ENCODE results near the gene GIPR.
"Not testable (repeated sequence)": the region's sequence is repeated elsewhere in the genome, so short reads cannot be mapped to it uniquely, and the experiment has no call there.

GIPR gene

GRCh38 chr19:45645631-45646344 is 22.2 kb upstream of the GIPR start:
- DNase-seq, result peak; percentile 91

GRCh38 chr19:45646345-45646698 is 21.7 kb upstream of the GIPR start:
- DNase-seq, result no peak

- DNase-seq, result no peak
These were observed 17.3 kb upstream of the GIPR start for GRCh38 chr19:45650722-45651121.

GRCh38 chr19:45653634-45654033 is 14.4 kb upstream of the GIPR start:
- DNase-seq, result no peak

- no peak for DNase-seq
These were observed 12.9 kb upstream of the GIPR start for GRCh38 chr19:45655073-45655472.

- DNase-seq, result no peak
These were observed 10.4 kb upstream of the GIPR start for GRCh38 chr19:45657520-45658167.

GRCh38 chr19:45659096-45659729 is 8.8 kb upstream of the GIPR start:
- no peak for DNase-seq

GRCh38 chr19:45660636-45661035 is 7.4 kb upstream of the GIPR start:
- DNase-seq, result no peak

GRCh38 chr19:45663800-45664199 is 4.2 kb upstream of the GIPR start:
- no peak for DNase-seq

GRCh38 chr19:45664575-45664974 is 3.4 kb upstream of the GIPR start:
- no peak for DNase-seq

GRCh38 chr19:45668342-45668871 is 386 bp downstream of the GIPR start:
- no peak for DNase-seq

GRCh38 chr19:45670670-45671453 is 2.8 kb downstream of the GIPR start:
- peak; percentile 57 for DNase-seq

GRCh38 chr19:45674946-45675345 is 6.9 kb downstream of the GIPR start:
- DNase-seq, result no peak

- no peak for DNase-seq
These were observed 8.8 kb downstream of the GIPR start for GRCh38 chr19:45676851-45677263.

GRCh38 chr19:45677351-45678230 is 9.6 kb downstream of the GIPR start:
- DNase-seq, result peak; percentile 64

GRCh38 chr19:45681391-45682015 is 13.5 kb downstream of the GIPR start:
- peak; percentile 66 for DNase-seq

GRCh38 chr19:45682117-45682516 is 14.1 kb downstream of the GIPR start:
- DNase-seq, result no peak

GRCh38 chr19:45682908-45683307 is 14.9 kb downstream of the GIPR start:
- no peak for DNase-seq

GRCh38 chr19:45685045-45685444 is 17.0 kb downstream of the GIPR start:
- DNase-seq, result not testable (repeated sequence)

- no peak for DNase-seq
These were observed 19.6 kb downstream of the GIPR start for GRCh38 chr19:45687599-45687998.

GRCh38 chr19:45691516-45692186 is 23.6 kb downstream of the GIPR start, which contains the start of gene SNRPD2:
Gene SNRPD2 (minus strand): TSS chr19:45691953. CDS start chr19:45691888, 65 bp downstream.
- peak; percentile 95 for DNase-seq
